MV-4-11 (cell line): ENCODE data around the gene DIAPH2.

Experiments used
- DNase-seq: peaks from one replicate; lab custom pipeline; 2025; lab: John Stamatoyannopoulos, UW

DIAPH2 gene

GRCh38 chrX:97189668-97190067, 505.0 kb downstream of the DIAPH2 start:
- no peak for DNase-seq

- peak; percentile 22 for DNase-seq
Observed at GRCh38 chrX:97199501-97199900, 514.9 kb downstream of the DIAPH2 start.

- DNase-seq = no peak
Observed at GRCh38 chrX:97200454-97200853, 515.8 kb downstream of the DIAPH2 start.

- no peak for DNase-seq
Observed at GRCh38 chrX:97210501-97210900, 525.9 kb downstream of the DIAPH2 start.

GRCh38 chrX:97211070-97211469, 526.4 kb downstream of the DIAPH2 start:
- DNase-seq = no peak

GRCh38 chrX:97215186-97215585, 530.5 kb downstream of the DIAPH2 start:
- DNase-seq = no peak

GRCh38 chrX:97224148-97224547, 539.5 kb downstream of the DIAPH2 start:
- DNase-seq = no peak

- DNase-seq = no peak
Observed at GRCh38 chrX:97229318-97229717, 544.7 kb downstream of the DIAPH2 start.

- DNase-seq = no peak
Observed at GRCh38 chrX:97230948-97231347, 546.3 kb downstream of the DIAPH2 start.

- DNase-seq = peak; percentile 20
Observed at GRCh38 chrX:97234471-97235081, 549.9 kb downstream of the DIAPH2 start.

- no peak for DNase-seq
Observed at GRCh38 chrX:97238632-97239031, 554.0 kb downstream of the DIAPH2 start.

- no peak for DNase-seq
Observed at GRCh38 chrX:97252111-97252510, 567.5 kb downstream of the DIAPH2 start.

GRCh38 chrX:97260679-97261078, 576.0 kb downstream of the DIAPH2 start:
- no peak for DNase-seq

- no peak for DNase-seq
Observed at GRCh38 chrX:97266406-97267121, 581.9 kb downstream of the DIAPH2 start.

- no peak for DNase-seq
Observed at GRCh38 chrX:97267396-97268181, 582.9 kb downstream of the DIAPH2 start.

GRCh38 chrX:97268182-97268680, 583.6 kb downstream of the DIAPH2 start:
- DNase-seq = peak; percentile 32

GRCh38 chrX:97284531-97284930, 599.9 kb downstream of the DIAPH2 start:
- no peak for DNase-seq

GRCh38 chrX:97290199-97290598, 605.6 kb downstream of the DIAPH2 start:
- no peak for DNase-seq

GRCh38 chrX:97294041-97294440, 609.4 kb downstream of the DIAPH2 start:
- peak; percentile 1 for DNase-seq

GRCh38 chrX:97295954-97296353, 611.3 kb downstream of the DIAPH2 start:
- DNase-seq = no peak

GRCh38 chrX:97306771-97307470, 622.3 kb downstream of the DIAPH2 start:
- DNase-seq = no peak

- DNase-seq = no peak
Observed at GRCh38 chrX:97308171-97308570, 623.5 kb downstream of the DIAPH2 start.
